PC-9 (cell line): Measurements from ENCODE around the gene FNDC5.

Source experiments
- EZH2 ChIP-seq: fragments of 200-600 bp; sonication (generic); IDR thresholded peaks from 2 replicates; pipeline ENCODE4 v1.8.0; 2017; ENCODE audit warnings: antibody characterized with exemption, low read depth
- TF ChIP-seq, protein P1 (sequence below): fragments of 200-600 bp; sonication (generic); conservative IDR thresholded peaks from 2 replicates; pipeline ENCODE4 v1.6.1; 2017; ENCODE audit warnings: mixed run types, antibody characterized with exemption, mild to moderate bottlenecking, moderate library complexity

GRCh38 chr1:32910319-32910718 lies 39.6 kb upstream of the FNDC5 start:
- TF ChIP-seq, protein P1, sequence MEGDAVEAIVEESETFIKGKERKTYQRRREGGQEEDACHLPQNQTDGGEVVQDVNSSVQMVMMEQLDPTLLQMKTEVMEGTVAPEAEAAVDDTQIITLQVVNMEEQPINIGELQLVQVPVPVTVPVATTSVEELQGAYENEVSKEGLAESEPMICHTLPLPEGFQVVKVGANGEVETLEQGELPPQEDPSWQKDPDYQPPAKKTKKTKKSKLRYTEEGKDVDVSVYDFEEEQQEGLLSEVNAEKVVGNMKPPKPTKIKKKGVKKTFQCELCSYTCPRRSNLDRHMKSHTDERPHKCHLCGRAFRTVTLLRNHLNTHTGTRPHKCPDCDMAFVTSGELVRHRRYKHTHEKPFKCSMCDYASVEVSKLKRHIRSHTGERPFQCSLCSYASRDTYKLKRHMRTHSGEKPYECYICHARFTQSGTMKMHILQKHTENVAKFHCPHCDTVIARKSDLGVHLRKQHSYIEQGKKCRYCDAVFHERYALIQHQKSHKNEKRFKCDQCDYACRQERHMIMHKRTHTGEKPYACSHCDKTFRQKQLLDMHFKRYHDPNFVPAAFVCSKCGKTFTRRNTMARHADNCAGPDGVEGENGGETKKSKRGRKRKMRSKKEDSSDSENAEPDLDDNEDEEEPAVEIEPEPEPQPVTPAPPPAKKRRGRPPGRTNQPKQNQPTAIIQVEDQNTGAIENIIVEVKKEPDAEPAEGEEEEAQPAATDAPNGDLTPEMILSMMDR = no peak
- TF ChIP-seq EZH2 = no peak
